HL-60 (cell line): ENCODE measurements around the gene LZTR1.

Experiments used
- DNase-seq, 2 experiments: peaks; one replicate each; pipeline ENCODE4 v3.0.0-alpha.2; 2010 to 2020; ENCODE audit warnings: low read depth in 1 of 2, low spot score in 1 of 2
- H3K27ac ChIP-seq: fragments of 250-450 bp; sonication (Bioruptor Pico); replicated peaks from 2 replicates; pipeline ENCODE4 v1.5.1; 2020; ENCODE audit warnings: mild to moderate bottlenecking, moderate library complexity
- H3K27me3 ChIP-seq: fragments of 250-450 bp; sonication (Bioruptor Pico); 2 replicates; pipeline ENCODE4 v1.5.1; 2021; ENCODE audit warnings: mild to moderate bottlenecking, moderate library complexity; ENCODE audit not compliant: insufficient read depth, poor library complexity, severe bottlenecking
- H3K4me3 ChIP-seq: replicated peaks from 2 replicates; pipeline ENCODE4 v1.5.1; 2011; ENCODE audit warnings: mild to moderate bottlenecking, control low read depth, low read length; ENCODE audit not compliant: insufficient read depth
- GABPA ChIP-seq: IDR thresholded peaks from 2 replicates; pipeline ENCODE4 v1.6.1; 2012; ENCODE audit warnings: low read depth
- POLR2AphosphoS5 ChIP-seq: IDR thresholded peaks from 2 replicates; pipeline ENCODE4 v1.6.1; 2012; ENCODE audit warnings: low read depth
- SPI1 ChIP-seq: IDR thresholded peaks from 2 replicates; pipeline ENCODE4 v1.6.1; 2012; ENCODE audit warnings: low read depth, mild to moderate bottlenecking, borderline replicate concordance
- TF ChIP-seq, protein P1 (sequence below): IDR thresholded peaks from 2 replicates; pipeline ENCODE4 v1.6.1; 2012; ENCODE audit warnings: low read depth; ENCODE audit not compliant: insufficient replicate concordance
- TF ChIP-seq, protein P2 (sequence below): IDR thresholded peaks from one replicate; pipeline ENCODE4 v1.5.1; 2011; ENCODE audit warnings: low read length, control low read depth, inconsistent platforms; ENCODE audit not compliant: insufficient read depth

Gene LZTR1

DNA sequence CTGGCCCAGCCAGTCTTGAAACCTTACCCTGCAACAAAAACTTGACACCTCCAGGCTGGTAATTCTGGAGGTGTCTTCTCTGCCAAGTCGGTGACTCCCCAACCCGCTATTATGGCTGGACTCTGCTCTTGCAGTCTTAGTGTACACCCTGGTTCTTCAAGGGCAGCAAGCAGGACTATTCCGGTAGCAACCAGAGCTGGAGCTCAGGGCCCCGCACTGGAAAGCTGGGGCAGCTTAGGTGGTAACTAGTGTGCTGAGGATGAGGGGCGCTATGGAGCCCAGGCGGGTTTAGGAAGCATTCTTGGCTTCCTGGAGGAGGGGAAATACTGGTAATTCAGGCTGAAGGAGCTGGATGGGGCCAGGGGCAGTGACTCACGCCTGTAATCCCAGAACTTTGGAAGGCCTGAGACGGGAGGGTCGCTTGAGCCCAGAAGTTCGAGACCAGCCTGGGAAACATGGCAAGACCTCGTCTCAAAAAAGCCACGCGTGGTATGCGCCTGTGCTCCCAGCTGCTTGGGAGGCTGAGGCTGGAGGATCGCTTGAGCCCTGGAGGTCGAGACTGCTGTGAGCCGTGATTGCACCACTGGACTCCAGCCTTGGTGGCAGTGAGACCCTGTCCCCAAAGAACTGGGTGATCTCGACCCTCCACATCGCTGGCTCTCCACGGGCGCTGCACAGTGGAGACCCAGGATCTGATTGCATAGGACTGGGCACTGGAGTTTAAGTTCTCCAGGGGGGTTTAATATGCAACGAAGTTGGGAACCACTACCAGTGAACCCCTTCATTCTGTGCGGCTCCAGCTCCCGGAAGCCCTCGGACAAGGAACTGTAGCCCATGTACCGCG, 25.6 kb upstream of the LZTR1 start:
- Histone ChIP-seq H3K27me3 (no peaks in the 10 kb centered on the region), H3K4me3 (peak overlapping the region; percentile 84), H3K27ac (peak overlapping the region; percentile 79)
- peak; percentile 37 to 40 for DNase-seq
- no peak for TF ChIP-seq GABPA

DNA sequence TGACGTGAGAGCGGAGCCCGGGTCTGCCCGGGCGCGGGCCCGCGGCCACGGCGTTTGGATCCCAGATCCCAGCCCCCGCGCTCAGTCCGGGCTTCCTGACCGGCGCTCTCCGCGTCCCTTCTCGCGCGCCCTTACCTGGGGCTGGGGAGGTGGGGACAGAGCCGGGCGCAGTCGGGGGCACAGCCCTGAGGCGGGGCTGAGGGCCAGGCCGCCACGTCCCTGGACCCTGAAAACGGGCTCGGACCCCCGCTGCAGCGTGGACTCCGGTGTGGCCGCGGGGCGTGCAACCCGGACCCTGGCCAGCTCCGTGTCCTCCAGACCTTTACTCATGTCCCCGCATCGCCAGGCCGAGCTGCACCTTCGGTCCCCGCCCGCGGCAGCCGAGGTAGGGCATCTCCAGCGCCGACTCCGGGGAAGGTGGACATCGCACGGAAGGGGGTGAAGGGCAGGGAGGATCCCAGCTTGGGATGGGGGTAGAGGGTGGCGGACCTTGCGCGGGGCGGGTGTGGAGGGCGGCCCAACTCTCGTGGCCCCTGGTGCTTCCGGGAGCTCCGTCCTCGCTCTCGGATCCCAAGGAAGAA, 24.9 kb upstream of the LZTR1 start:
- Histone ChIP-seq H3K27ac (peak overlapping the region; percentile 79), H3K27me3 (no peaks in the 10 kb centered on the region), H3K4me3 (peak overlapping the region; percentile 84)
- TF ChIP-seq SPI1 (no peak), GABPA (no peak), POLR2AphosphoS5 (no peak)
- TF ChIP-seq, protein P1, sequence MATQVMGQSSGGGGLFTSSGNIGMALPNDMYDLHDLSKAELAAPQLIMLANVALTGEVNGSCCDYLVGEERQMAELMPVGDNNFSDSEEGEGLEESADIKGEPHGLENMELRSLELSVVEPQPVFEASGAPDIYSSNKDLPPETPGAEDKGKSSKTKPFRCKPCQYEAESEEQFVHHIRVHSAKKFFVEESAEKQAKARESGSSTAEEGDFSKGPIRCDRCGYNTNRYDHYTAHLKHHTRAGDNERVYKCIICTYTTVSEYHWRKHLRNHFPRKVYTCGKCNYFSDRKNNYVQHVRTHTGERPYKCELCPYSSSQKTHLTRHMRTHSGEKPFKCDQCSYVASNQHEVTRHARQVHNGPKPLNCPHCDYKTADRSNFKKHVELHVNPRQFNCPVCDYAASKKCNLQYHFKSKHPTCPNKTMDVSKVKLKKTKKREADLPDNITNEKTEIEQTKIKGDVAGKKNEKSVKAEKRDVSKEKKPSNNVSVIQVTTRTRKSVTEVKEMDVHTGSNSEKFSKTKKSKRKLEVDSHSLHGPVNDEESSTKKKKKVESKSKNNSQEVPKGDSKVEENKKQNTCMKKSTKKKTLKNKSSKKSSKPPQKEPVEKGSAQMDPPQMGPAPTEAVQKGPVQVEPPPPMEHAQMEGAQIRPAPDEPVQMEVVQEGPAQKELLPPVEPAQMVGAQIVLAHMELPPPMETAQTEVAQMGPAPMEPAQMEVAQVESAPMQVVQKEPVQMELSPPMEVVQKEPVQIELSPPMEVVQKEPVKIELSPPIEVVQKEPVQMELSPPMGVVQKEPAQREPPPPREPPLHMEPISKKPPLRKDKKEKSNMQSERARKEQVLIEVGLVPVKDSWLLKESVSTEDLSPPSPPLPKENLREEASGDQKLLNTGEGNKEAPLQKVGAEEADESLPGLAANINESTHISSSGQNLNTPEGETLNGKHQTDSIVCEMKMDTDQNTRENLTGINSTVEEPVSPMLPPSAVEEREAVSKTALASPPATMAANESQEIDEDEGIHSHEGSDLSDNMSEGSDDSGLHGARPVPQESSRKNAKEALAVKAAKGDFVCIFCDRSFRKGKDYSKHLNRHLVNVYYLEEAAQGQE = no peak
- TF ChIP-seq, protein P2, sequence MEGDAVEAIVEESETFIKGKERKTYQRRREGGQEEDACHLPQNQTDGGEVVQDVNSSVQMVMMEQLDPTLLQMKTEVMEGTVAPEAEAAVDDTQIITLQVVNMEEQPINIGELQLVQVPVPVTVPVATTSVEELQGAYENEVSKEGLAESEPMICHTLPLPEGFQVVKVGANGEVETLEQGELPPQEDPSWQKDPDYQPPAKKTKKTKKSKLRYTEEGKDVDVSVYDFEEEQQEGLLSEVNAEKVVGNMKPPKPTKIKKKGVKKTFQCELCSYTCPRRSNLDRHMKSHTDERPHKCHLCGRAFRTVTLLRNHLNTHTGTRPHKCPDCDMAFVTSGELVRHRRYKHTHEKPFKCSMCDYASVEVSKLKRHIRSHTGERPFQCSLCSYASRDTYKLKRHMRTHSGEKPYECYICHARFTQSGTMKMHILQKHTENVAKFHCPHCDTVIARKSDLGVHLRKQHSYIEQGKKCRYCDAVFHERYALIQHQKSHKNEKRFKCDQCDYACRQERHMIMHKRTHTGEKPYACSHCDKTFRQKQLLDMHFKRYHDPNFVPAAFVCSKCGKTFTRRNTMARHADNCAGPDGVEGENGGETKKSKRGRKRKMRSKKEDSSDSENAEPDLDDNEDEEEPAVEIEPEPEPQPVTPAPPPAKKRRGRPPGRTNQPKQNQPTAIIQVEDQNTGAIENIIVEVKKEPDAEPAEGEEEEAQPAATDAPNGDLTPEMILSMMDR = no peak
- DNase-seq = peak; percentile 8 to 37

DNA sequence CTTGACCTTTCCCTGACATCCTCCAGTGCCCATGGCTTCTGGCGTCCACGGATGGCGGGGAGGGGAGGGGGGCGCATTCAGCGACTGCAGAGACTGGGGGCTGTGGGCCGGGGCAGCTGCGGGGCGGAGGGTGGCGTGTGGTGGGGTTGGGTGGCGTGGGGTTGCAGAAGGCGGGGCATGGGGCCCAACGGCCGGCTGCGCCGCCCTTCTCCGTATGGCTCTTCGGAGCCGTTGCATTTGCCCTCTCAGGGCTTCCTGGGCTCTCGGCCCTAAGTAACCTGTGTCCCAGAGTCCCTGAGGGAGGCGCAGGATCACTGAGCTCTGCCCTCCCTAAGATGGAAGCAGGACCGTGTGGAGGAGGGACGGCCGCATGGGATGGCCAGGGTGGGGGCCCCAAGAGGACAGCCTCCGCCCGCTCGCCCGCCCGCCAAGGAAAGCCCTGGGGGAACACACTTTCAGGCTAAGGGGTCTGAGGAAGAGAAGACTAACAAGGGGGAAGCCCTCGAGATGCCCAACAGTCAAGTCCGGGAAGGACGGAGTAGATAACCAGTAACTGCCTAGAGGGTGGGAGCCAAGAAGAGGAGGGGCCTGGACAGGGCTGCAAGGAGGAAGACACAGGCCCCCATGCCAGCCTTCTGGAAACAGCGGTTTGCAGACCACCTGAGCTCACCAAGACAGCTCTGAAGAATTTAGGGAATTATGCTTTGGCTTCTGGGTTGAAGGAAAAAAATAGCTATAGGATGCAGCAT, 24.2 kb upstream of the LZTR1 start:
- TF ChIP-seq SPI1 (no peak), GABPA (no peak), POLR2AphosphoS5 (no peak)
- TF ChIP-seq, protein P1 = no peak
- TF ChIP-seq, protein P2 = no peak
- Histone ChIP-seq H3K4me3 (peak overlapping the region; percentile 84), H3K27ac (peak overlapping the region; percentile 79), H3K27me3 (no peaks in the 10 kb centered on the region)
- peak; percentile 49 to 66 for DNase-seq
